Neural cell (in vitro differentiated cells): ENCODE measurements around the gene ZNF787.

Experiments used
- CTCF ChIP-seq: fragments of 450-650 bp; IDR thresholded peaks from 2 replicates; pipeline ENCODE4 v1.5.1; 2014; ENCODE audit warnings: antibody characterized with exemption, mild to moderate bottlenecking, moderate library complexity; ENCODE audit not compliant: poor library complexity, severe bottlenecking
- EP300 ChIP-seq: fragments of 450-650 bp; conservative IDR thresholded peaks from 2 replicates; pipeline ENCODE4 v1.6.1; 2014; ENCODE audit warnings: antibody characterized with exemption, mild to moderate bottlenecking, moderate library complexity; ENCODE audit not compliant: poor library complexity, severe bottlenecking
- EZH2 ChIP-seq: fragments of 200-600, 300-800 bp; shearing (Covaris generic), sonication (generic); IDR thresholded peaks from 2 replicates; pipeline ENCODE4 v1.6.1; 2014; ENCODE audit warnings: antibody characterized with exemption, low read length, borderline replicate concordance, mild to moderate bottlenecking; ENCODE audit not compliant: insufficient read depth, poor library complexity, severe bottlenecking
- MXI1 ChIP-seq: fragments of 450-650 bp; conservative IDR thresholded peaks from 2 replicates; pipeline ENCODE4 v1.6.1; 2014; ENCODE audit warnings: antibody characterized with exemption, mild to moderate bottlenecking; ENCODE audit not compliant: poor library complexity, severe bottlenecking
- POLR2AphosphoS5 ChIP-seq: IDR thresholded peaks from 2 replicates; pipeline ENCODE4 v1.6.1; 2012
- RAD21 ChIP-seq: fragments of 450-650 bp; conservative IDR thresholded peaks from 2 replicates; pipeline ENCODE4 v1.6.1; 2014; ENCODE audit warnings: antibody characterized with exemption, mild to moderate bottlenecking, moderate library complexity
- REST ChIP-seq: IDR thresholded peaks from 2 replicates; pipeline ENCODE4 v1.6.1; 2012; ENCODE audit warnings: borderline replicate concordance
- SMC3 ChIP-seq: fragments of 450-650 bp; conservative IDR thresholded peaks from 2 replicates; pipeline ENCODE4 v1.6.1; 2014; ENCODE audit warnings: antibody characterized with exemption, mild to moderate bottlenecking, moderate library complexity; ENCODE audit not compliant: poor library complexity
- TAF1 ChIP-seq: IDR thresholded peaks from 2 replicates; pipeline ENCODE4 v1.6.1; 2012; ENCODE audit warnings: low read depth

- TF ChIP-seq EP300 (no peak), REST (no peak), CTCF (no peak), POLR2AphosphoS5 (no peak), EZH2 (no peak), TAF1 (no peak), MXI1 (no peak), RAD21 (no peak), SMC3 (no peak)
Measured at GRCh38 chr19:56083668-56084067, 37.4 kb downstream of the ZNF787 start.
